ENCODE results near the gene JAG1.

- TF ChIP-seq CTCF (IDR thresholded peaks at IDR 0.05) = no peak
- no peak for TF ChIP-seq POLR2A (IDR thresholded peaks at IDR 0.05; ENCODE audit: low read depth)
- no peak for TF ChIP-seq EP300 (IDR thresholded peaks at IDR 0.05)
Observed at GRCh38 chr20:10594296-10594868, 79.4 kb downstream of the JAG1 start.

Data from esophagus muscularis mucosa (tissue), 4 donors.